22Rv1 (cell line): ENCODE data around the gene EPHB1.

Experiments
- CTCF ChIP-seq: fragments of 450-650 bp; IDR thresholded peaks from 2 replicates; pipeline ENCODE4 v1.5.1; 2017; ENCODE audit warnings: mild to moderate bottlenecking
- ZFX ChIP-seq: fragments of 450-650 bp; IDR thresholded peaks from 2 replicates; pipeline ENCODE4 v1.6.1; 2017; ENCODE audit warnings: antibody characterized with exemption, borderline replicate concordance

GRCh38 chr3:134911586-134912548 is 116.8 kb downstream of the EPHB1 start:
- TF ChIP-seq CTCF (no peak), ZFX (no peak)
